Neural progenitor cell (in vitro differentiated cells): ENCODE results near the gene C3orf22. TPM values are rescaled to one million over a fixed set of nuclear protein-coding genes. Genes with fewer than 3 reads are reported as not detected.

ENCODE experiments used
- DNase-seq: peaks from one replicate; pipeline ENCODE4 v3.0.0-alpha.2; 2016; ENCODE audit warnings: low spot score
- H2AFZ ChIP-seq: fragments of 200-600 bp; sonication (generic); replicated peaks from 2 replicates; pipeline ENCODE4 v1.6.1; 2016; ENCODE audit warnings: antibody characterized with exemption
- H3F3A ChIP-seq: fragments of 200-600 bp; sonication (generic); 2 replicates; pipeline ENCODE4 v1.6.1; 2016; ENCODE audit warnings: antibody characterized with exemption, low read depth
- H3K27ac ChIP-seq: fragments of 200-600 bp; sonication (generic); 2 replicates; pipeline ENCODE4 v1.5.1; 2016; ENCODE audit warnings: mild to moderate bottlenecking
- H3K27me3 ChIP-seq: fragments of 200-600 bp; sonication (generic); 2 replicates; pipeline ENCODE4 v1.6.1; 2016; ENCODE audit warnings: mild to moderate bottlenecking, moderate library complexity
- H3K36me3 ChIP-seq: fragments of 200-600 bp; sonication (generic); 2 replicates; pipeline ENCODE4 v1.5.1; 2016
- H3K4me1 ChIP-seq: fragments of 200-600 bp; sonication (generic); 2 replicates; pipeline ENCODE4 v1.6.1; 2016; ENCODE audit warnings: mixed run types
- H3K4me2 ChIP-seq: fragments of 200-600 bp; sonication (generic); 2 replicates; pipeline ENCODE4 v1.6.1; 2016
- H3K4me3 ChIP-seq: fragments of 200-600 bp; sonication (generic); 2 replicates; pipeline ENCODE4 v1.5.1; 2016
- H3K79me2 ChIP-seq: fragments of 200-600 bp; sonication (generic); 2 replicates; pipeline ENCODE4 v1.6.1; 2016; ENCODE audit warnings: low read depth
- H3K9ac ChIP-seq: fragments of 200-600 bp; sonication (generic); 2 replicates; pipeline ENCODE4 v1.6.1; 2016
- H3K9me3 ChIP-seq: fragments of 200-600 bp; sonication (generic); 2 replicates; pipeline ENCODE4 v1.5.1; 2016; ENCODE audit warnings: low read depth
- H4K20me1 ChIP-seq: fragments of 200-600 bp; sonication (generic); 2 replicates; pipeline ENCODE4 v1.6.1; 2016; ENCODE audit warnings: low read depth
- H3K27ac Mint-ChIP-seq: 3 replicates; pipeline ENCODE4 v1.8.0; 2021; ENCODE audit warnings: mixed read lengths
- H3K27me3 Mint-ChIP-seq: 2 replicates; pipeline ENCODE4 v1.8.0; 2022; ENCODE audit warnings: low read depth, mild to moderate bottlenecking, inconsistent platforms, moderate library complexity, mixed read lengths; ENCODE audit not compliant: insufficient read depth
- H3K36me3 Mint-ChIP-seq: 3 replicates; pipeline ENCODE4 v1.8.0; 2021; ENCODE audit warnings: mixed read lengths
- H3K4me1 Mint-ChIP-seq: 3 replicates; pipeline ENCODE4 v1.8.0; 2021; ENCODE audit warnings: mixed read lengths
- H3K4me3 Mint-ChIP-seq: 3 replicates; pipeline ENCODE4 v1.8.0; 2021; ENCODE audit warnings: mild to moderate bottlenecking, moderate library complexity, mixed read lengths
- H3K9me3 Mint-ChIP-seq: 3 replicates; pipeline ENCODE4 v1.8.0; 2020; ENCODE audit warnings: mixed read lengths
- EZH2 ChIP-seq: fragments of 200-600 bp; sonication (generic); IDR thresholded peaks from 2 replicates; pipeline ENCODE4 v1.6.1; 2017; ENCODE audit warnings: antibody characterized with exemption, mild to moderate bottlenecking, moderate library complexity
- EZH2phosphoT487 ChIP-seq: fragments of 200-600 bp; sonication (generic); IDR thresholded peaks from 2 replicates; pipeline ENCODE4 v1.6.1; 2017; ENCODE audit warnings: antibody characterized with exemption
- total RNA-seq: library from RNA; depleted of rRNA; stranded (reverse); fragments of >200 nt; gene quantifications from 2 replicates; pipeline ENCODE4 v1.2.3, GENCODE V29; 2015; ENCODE audit warnings: low replicate concordance
- TF ChIP-seq, protein P1 (sequence below): fragments of 200-600 bp; sonication (generic); IDR thresholded peaks from 2 replicates; pipeline ENCODE4 v1.5.1; 2017; ENCODE audit warnings: antibody characterized with exemption, mild to moderate bottlenecking

C3orf22 gene
- total RNA-seq, 1 donor from 2014 or later: not detected

DNA sequence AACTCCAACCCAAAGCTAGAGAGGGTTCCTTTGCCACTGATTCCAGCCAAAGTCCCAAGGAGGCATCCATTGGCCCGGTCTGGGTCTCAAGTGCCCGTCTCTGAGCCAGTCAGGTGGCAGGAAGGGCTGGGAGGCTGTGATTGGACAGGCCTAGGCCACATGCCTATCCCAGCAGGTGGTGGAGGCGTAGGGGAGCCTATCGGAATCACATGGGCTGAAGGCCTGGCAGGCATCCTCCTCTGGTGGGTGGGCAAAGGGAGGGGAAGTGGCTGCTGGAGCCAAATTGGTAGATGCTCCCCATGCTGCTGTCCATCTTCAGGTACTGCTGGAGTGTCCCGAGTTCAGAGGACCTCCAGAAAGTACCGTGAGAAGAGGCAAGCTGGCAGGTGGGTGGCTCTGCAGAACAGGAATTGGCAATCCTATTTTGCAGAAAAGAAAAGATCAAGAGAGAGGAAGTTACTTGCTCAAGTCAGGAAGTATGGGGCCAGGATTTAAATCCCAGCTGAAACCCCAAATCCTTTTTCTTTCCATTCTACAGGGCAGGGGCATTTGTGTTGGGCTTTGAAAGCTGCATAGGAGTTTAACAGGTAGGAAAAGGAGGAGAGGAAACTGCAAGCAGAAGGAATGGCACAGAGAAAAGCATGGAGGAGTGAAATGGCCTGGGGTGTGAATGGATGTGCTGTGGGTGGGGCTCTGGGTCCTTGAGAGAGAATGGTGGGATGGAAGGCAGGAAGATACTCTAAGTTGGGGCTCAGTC is 31.1 kb downstream of the C3orf22 start:
- Histone ChIP-seq H3K36me3 (no peaks in the 10 kb centered on the region), H3F3A (no peaks in the 10 kb centered on the region), H3K9me3 (no peaks in the 10 kb centered on the region), H3K4me1 (peaks cover 4% of the 10 kb centered on the region), H3K4me2 (no peak overlapping the region), H3K79me2 (no peaks in the 10 kb centered on the region), H3K4me3 (no peak overlapping the region), H3K27me3 (peaks cover 37% of the 10 kb centered on the region), H3K9ac (no peak overlapping the region), H4K20me1 (no peaks in the 10 kb centered on the region), H3K27ac (no peak overlapping the region), H2AFZ (no peak overlapping the region)
- Mint-ChIP-seq H3K36me3 (no peaks in the 10 kb centered on the region), H3K27me3 (peaks cover 35% of the 10 kb centered on the region), H3K4me3 (no peak overlapping the region), H3K9me3 (no peaks in the 10 kb centered on the region), H3K27ac (no peak overlapping the region), H3K4me1 (peaks cover 1% of the 10 kb centered on the region)
- DNase-seq: no peak
- no peak for TF ChIP-seq EZH2
- TF ChIP-seq EZH2phosphoT487: no peak
- TF ChIP-seq, protein P1, sequence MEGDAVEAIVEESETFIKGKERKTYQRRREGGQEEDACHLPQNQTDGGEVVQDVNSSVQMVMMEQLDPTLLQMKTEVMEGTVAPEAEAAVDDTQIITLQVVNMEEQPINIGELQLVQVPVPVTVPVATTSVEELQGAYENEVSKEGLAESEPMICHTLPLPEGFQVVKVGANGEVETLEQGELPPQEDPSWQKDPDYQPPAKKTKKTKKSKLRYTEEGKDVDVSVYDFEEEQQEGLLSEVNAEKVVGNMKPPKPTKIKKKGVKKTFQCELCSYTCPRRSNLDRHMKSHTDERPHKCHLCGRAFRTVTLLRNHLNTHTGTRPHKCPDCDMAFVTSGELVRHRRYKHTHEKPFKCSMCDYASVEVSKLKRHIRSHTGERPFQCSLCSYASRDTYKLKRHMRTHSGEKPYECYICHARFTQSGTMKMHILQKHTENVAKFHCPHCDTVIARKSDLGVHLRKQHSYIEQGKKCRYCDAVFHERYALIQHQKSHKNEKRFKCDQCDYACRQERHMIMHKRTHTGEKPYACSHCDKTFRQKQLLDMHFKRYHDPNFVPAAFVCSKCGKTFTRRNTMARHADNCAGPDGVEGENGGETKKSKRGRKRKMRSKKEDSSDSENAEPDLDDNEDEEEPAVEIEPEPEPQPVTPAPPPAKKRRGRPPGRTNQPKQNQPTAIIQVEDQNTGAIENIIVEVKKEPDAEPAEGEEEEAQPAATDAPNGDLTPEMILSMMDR: no peak

- peaks cover 36% of the 10 kb centered on the region for H3K27me3 ChIP-seq
- Mint-ChIP-seq H3K4me1 (peaks cover 7% of the 10 kb centered on the region), H3K9me3 (no peaks in the 10 kb centered on the region), H3K27ac (peak overlapping the region; percentile 42), H3K4me3 (no peak overlapping the region), H3K36me3 (no peaks in the 10 kb centered on the region), H3K27me3 (peaks cover 41% of the 10 kb centered on the region)
- DNase-seq: no peak
- TF ChIP-seq EZH2 (no peak), EZH2phosphoT487 (no peak)
- TF ChIP-seq, protein P1: no peak
- H3K4me3 ChIP-seq: no peak overlapping the region
- no peaks in the 10 kb centered on the region for H3F3A ChIP-seq
- H3K27ac ChIP-seq: no peak overlapping the region
- H3K9ac ChIP-seq: no peak overlapping the region
- H3K4me2 ChIP-seq: no peak overlapping the region
- no peaks in the 10 kb centered on the region for H3K36me3 ChIP-seq
- H3K9me3 ChIP-seq: no peaks in the 10 kb centered on the region
- no peaks in the 10 kb centered on the region for H4K20me1 ChIP-seq
- H2AFZ ChIP-seq: no peak overlapping the region
- H3K79me2 ChIP-seq: no peaks in the 10 kb centered on the region
- peaks cover 4% of the 10 kb centered on the region for H3K4me1 ChIP-seq
Observed at GRCh38 chr3:126527006-126527405, 31.7 kb downstream of the C3orf22 start.

DNA sequence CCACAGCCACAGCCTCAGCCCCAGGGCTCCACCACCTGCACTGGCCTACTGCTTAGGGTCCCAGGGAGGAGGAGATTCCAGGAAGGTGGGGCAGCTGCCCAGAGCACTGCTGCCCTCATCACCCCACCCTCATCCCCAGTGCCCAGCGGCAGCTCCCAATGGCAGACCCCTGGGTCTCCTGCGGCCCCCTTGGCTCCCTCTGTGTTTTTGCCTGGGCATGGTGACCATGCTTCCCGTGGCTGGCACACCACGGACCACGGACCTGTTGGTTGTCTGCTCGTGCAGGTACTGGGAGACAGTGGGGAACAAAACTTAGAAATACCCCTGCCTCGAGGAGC is 32.1 kb downstream of the C3orf22 start:
- Histone ChIP-seq H3K36me3 (no peaks in the 10 kb centered on the region), H3F3A (no peaks in the 10 kb centered on the region), H2AFZ (no peak overlapping the region), H3K9me3 (no peaks in the 10 kb centered on the region), H3K4me3 (no peak overlapping the region), H3K4me2 (no peak overlapping the region), H3K79me2 (no peaks in the 10 kb centered on the region), H3K27ac (no peak overlapping the region), H4K20me1 (no peaks in the 10 kb centered on the region), H3K4me1 (peaks cover 4% of the 10 kb centered on the region), H3K27me3 (peaks cover 36% of the 10 kb centered on the region), H3K9ac (no peak overlapping the region)
- Mint-ChIP-seq H3K27ac (no peak overlapping the region), H3K4me1 (peaks cover 8% of the 10 kb centered on the region), H3K36me3 (no peaks in the 10 kb centered on the region), H3K27me3 (peaks cover 42% of the 10 kb centered on the region), H3K4me3 (no peak overlapping the region), H3K9me3 (no peaks in the 10 kb centered on the region)
- TF ChIP-seq, protein P1: no peak
- TF ChIP-seq EZH2phosphoT487 (no peak), EZH2 (no peak)
- DNase-seq: no peak
